GM23338 (cell line): ENCODE measurements around the gene PPARD. TPM values are rescaled to one million over a fixed set of nuclear protein-coding genes. Genes with fewer than 3 reads are reported as not detected.

Experiments
- ATAC-seq: fragments of 200-7000 bp; cut with Tn5 transposase; 3 replicates; pipeline ENCODE4 v1.9.1; 2020
- DNase-seq: peaks from one replicate; pipeline ENCODE4 v3.0.0-alpha.2; 2015; ENCODE audit warnings: low spot score
- H2AFZ ChIP-seq: fragments of 200-600 bp; sonication (generic); 2 replicates; pipeline ENCODE4 v1.8.0; 2016; ENCODE audit warnings: antibody characterized with exemption, mild to moderate bottlenecking, moderate library complexity
- H3F3A ChIP-seq: fragments of 200-600 bp; sonication (generic); replicated peaks from 2 replicates; pipeline ENCODE4 v1.8.0; 2017; ENCODE audit warnings: antibody characterized with exemption, mixed run types, low read depth
- H3K27ac ChIP-seq: fragments of 200-600 bp; sonication (generic); 2 replicates; pipeline ENCODE4 v1.6.1; 2016; ENCODE audit warnings: low read depth
- H3K27me3 ChIP-seq: fragments of 200-600 bp; sonication (generic); 2 replicates; pipeline ENCODE4 v1.8.0; 2016; ENCODE audit warnings: mild to moderate bottlenecking, mixed run types, moderate library complexity; ENCODE audit not compliant: insufficient read depth
- H3K36me3 ChIP-seq: fragments of 200-600 bp; sonication (generic); 2 replicates; pipeline ENCODE4 v1.8.0; 2016; ENCODE audit warnings: mild to moderate bottlenecking; ENCODE audit not compliant: insufficient read depth
- H3K4me1 ChIP-seq: fragments of 200-600 bp; sonication (generic); 2 replicates; pipeline ENCODE4 v1.8.0; 2016; ENCODE audit warnings: mild to moderate bottlenecking, moderate library complexity; ENCODE audit not compliant: insufficient read depth
- H3K4me2 ChIP-seq: fragments of 200-600 bp; sonication (generic); 2 replicates; pipeline ENCODE4 v1.7.1; 2017; ENCODE audit warnings: mixed run types
- H3K4me3 ChIP-seq: fragments of 200-600 bp; sonication (generic); 2 replicates; pipeline ENCODE4 v1.6.1; 2016; ENCODE audit warnings: mixed run types
- H3K79me2 ChIP-seq: fragments of 200-600 bp; sonication (generic); replicated peaks from 2 replicates; pipeline ENCODE4 v1.8.0; 2017; ENCODE audit warnings: mild to moderate bottlenecking; ENCODE audit not compliant: insufficient read depth
- H3K9me2 ChIP-seq: fragments of 200-600 bp; sonication (generic); 2 replicates; pipeline ENCODE4 v1.8.0; 2017; ENCODE audit not compliant: insufficient read depth
- H4K20me1 ChIP-seq: fragments of 200-600 bp; sonication (generic); replicated peaks from 2 replicates; pipeline ENCODE4 v1.8.0; 2017; ENCODE audit warnings: mild to moderate bottlenecking; ENCODE audit not compliant: insufficient read depth
- H3K27ac Mint-ChIP-seq: 2 replicates; pipeline ENCODE4 v1.8.0; 2020; ENCODE audit warnings: inconsistent platforms, mild to moderate bottlenecking, moderate library complexity, mixed read lengths
- H3K27me3 Mint-ChIP-seq: 3 replicates; pipeline ENCODE4 v1.8.0; 2022; ENCODE audit warnings: low read depth, mild to moderate bottlenecking, moderate library complexity, mixed read lengths, inconsistent platforms; ENCODE audit not compliant: insufficient read depth, poor library complexity
- H3K36me3 Mint-ChIP-seq: 3 replicates; pipeline ENCODE4 v1.8.0; 2021; ENCODE audit warnings: low read depth, mild to moderate bottlenecking, inconsistent platforms, moderate library complexity, mixed read lengths
- H3K4me1 Mint-ChIP-seq: 3 replicates; pipeline ENCODE4 v1.8.0; 2020; ENCODE audit warnings: mild to moderate bottlenecking, inconsistent platforms, mixed read lengths
- H3K4me3 Mint-ChIP-seq: 3 replicates; pipeline ENCODE4 v1.8.0; 2021; ENCODE audit warnings: moderate library complexity, mild to moderate bottlenecking, inconsistent platforms, mixed read lengths
- H3K9me3 Mint-ChIP-seq: 3 replicates; pipeline ENCODE4 v1.8.0; 2020; ENCODE audit warnings: moderate library complexity, mild to moderate bottlenecking, inconsistent platforms, mixed read lengths
- CREB1 ChIP-seq: fragments of 250-450 bp; sonication (Bioruptor Pico); IDR thresholded peaks from 2 replicates; pipeline ENCODE4 v1.5.0; 2020; ENCODE audit warnings: low read depth, mild to moderate bottlenecking, moderate library complexity
- EZH2 ChIP-seq: fragments of 200-600 bp; sonication (generic); IDR thresholded peaks from one replicate; pipeline ENCODE4 v1.8.0; 2017; ENCODE audit warnings: antibody characterized with exemption, mild to moderate bottlenecking, low read depth; ENCODE audit not compliant: unreplicated experiment
- EZH2phosphoT487 ChIP-seq: fragments of 200-600 bp; sonication (generic); IDR thresholded peaks from one replicate; pipeline ENCODE4 v1.8.1; 2018; ENCODE audit warnings: antibody characterized with exemption; ENCODE audit not compliant: unreplicated experiment
- JUNB ChIP-seq: IDR thresholded peaks from one replicate; pipeline ENCODE4 v1.6.1; 2016; ENCODE audit warnings: antibody characterized with exemption; ENCODE audit not compliant: unreplicated experiment
- POLR2AphosphoS5 ChIP-seq: IDR thresholded peaks from 2 replicates; pipeline ENCODE4 v1.6.1; 2016; ENCODE audit warnings: antibody characterized with exemption, low read depth
- STAT1 ChIP-seq: IDR thresholded peaks from one replicate; pipeline ENCODE4 v1.6.1; 2016; ENCODE audit warnings: antibody characterized with exemption; ENCODE audit not compliant: unreplicated experiment
- ZNF114 ChIP-seq: fragments of 250-450 bp; sonication (Bioruptor Pico); IDR thresholded peaks from 2 replicates; pipeline ENCODE4 v1.5.0; 2020; ENCODE audit warnings: mild to moderate bottlenecking, moderate library complexity
- ZNF331 ChIP-seq: fragments of 250-450 bp; sonication (Bioruptor Pico); IDR thresholded peaks from 2 replicates; pipeline ENCODE4 v1.5.0; 2020; ENCODE audit warnings: low read depth, mild to moderate bottlenecking, moderate library complexity
- polyA plus RNA-seq: library from polyadenylated mRNA; unstranded; fragments of >200 nt; fragmentation: Nextera tagmentation; extraction: Ambion mirVana; gene quantifications from 2 replicates; pipeline ENCODE4 v1.2.1, GENCODE V29; 2016
- total RNA-seq: library from RNA; depleted of rRNA; stranded (reverse); fragments of >200 nt; shearing (Covaris generic); gene quantifications from 2 replicates; pipeline ENCODE4 v1.2.3, GENCODE V29; 2014
- TF ChIP-seq, protein P1 (sequence below): fragments of 250-450 bp; sonication (Bioruptor Pico); IDR thresholded peaks from 2 replicates; pipeline ENCODE4 v1.5.0; 2020; ENCODE audit warnings: mild to moderate bottlenecking, moderate library complexity
- TF ChIP-seq, protein P2 (sequence below): IDR thresholded peaks from one replicate; pipeline ENCODE4 v1.6.1; 2018; ENCODE audit warnings: antibody characterized with exemption; ENCODE audit not compliant: unreplicated experiment

Gene PPARD
- total and polyA plus RNA-seq, 2 experiments from 2014 or later: 5.1 to 9.7 TPM

GRCh38 chr6:35469751-35470662 lies 127.6 kb downstream of the PPARD start (continued):
- TF ChIP-seq, protein P1, sequence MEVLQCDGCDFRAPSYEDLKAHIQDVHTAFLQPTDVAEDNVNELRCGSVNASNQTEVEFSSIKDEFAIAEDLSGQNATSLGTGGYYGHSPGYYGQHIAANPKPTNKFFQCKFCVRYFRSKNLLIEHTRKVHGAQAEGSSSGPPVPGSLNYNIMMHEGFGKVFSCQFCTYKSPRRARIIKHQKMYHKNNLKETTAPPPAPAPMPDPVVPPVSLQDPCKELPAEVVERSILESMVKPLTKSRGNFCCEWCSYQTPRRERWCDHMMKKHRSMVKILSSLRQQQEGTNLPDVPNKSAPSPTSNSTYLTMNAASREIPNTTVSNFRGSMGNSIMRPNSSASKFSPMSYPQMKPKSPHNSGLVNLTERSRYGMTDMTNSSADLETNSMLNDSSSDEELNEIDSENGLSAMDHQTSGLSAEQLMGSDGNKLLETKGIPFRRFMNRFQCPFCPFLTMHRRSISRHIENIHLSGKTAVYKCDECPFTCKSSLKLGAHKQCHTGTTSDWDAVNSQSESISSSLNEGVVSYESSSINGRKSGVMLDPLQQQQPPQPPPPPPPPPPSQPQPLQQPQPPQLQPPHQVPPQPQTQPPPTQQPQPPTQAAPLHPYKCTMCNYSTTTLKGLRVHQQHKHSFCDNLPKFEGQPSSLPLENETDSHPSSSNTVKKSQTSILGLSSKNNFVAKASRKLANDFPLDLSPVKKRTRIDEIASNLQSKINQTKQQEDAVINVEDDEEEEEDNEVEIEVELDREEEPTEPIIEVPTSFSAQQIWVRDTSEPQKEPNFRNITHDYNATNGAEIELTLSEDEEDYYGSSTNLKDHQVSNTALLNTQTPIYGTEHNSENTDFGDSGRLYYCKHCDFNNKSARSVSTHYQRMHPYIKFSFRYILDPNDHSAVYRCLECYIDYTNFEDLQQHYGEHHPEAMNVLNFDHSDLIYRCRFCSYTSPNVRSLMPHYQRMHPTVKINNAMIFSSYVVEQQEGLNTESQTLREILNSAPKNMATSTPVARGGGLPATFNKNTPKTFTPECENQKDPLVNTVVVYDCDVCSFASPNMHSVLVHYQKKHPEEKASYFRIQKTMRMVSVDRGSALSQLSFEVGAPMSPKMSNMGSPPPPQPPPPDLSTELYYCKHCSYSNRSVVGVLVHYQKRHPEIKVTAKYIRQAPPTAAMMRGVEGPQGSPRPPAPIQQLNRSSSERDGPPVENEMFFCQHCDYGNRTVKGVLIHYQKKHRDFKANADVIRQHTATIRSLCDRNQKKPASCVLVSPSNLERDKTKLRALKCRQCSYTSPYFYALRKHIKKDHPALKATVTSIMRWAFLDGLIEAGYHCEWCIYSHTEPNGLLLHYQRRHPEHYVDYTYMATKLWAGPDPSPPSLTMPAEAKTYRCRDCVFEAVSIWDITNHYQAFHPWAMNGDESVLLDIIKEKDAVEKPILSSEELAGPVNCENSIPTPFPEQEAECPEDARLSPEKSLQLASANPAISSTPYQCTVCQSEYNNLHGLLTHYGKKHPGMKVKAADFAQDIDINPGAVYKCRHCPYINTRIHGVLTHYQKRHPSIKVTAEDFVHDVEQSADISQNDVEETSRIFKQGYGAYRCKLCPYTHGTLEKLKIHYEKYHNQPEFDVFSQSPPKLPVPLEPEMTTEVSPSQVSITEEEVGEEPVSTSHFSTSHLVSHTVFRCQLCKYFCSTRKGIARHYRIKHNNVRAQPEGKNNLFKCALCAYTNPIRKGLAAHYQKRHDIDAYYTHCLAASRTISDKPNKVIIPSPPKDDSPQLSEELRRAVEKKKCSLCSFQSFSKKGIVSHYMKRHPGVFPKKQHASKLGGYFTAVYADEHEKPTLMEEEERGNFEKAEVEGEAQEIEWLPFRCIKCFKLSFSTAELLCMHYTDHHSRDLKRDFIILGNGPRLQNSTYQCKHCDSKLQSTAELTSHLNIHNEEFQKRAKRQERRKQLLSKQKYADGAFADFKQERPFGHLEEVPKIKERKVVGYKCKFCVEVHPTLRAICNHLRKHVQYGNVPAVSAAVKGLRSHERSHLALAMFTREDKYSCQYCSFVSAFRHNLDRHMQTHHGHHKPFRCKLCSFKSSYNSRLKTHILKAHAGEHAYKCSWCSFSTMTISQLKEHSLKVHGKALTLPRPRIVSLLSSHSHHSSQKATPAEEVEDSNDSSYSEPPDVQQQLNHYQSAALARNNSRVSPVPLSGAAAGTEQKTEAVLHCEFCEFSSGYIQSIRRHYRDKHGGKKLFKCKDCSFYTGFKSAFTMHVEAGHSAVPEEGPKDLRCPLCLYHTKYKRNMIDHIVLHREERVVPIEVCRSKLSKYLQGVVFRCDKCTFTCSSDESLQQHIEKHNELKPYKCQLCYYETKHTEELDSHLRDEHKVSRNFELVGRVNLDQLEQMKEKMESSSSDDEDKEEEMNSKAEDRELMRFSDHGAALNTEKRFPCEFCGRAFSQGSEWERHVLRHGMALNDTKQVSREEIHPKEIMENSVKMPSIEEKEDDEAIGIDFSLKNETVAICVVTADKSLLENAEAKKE (CRISPR knock-in tag): no peak
- TF ChIP-seq JUNB (no peak), ZNF331 (no peak), CREB1 (CRISPR knock-in tag) (no peak), STAT1 (no peak), ZNF114 (no peak), EZH2phosphoT487 (no peak), POLR2AphosphoS5 (no peak)

DNA sequence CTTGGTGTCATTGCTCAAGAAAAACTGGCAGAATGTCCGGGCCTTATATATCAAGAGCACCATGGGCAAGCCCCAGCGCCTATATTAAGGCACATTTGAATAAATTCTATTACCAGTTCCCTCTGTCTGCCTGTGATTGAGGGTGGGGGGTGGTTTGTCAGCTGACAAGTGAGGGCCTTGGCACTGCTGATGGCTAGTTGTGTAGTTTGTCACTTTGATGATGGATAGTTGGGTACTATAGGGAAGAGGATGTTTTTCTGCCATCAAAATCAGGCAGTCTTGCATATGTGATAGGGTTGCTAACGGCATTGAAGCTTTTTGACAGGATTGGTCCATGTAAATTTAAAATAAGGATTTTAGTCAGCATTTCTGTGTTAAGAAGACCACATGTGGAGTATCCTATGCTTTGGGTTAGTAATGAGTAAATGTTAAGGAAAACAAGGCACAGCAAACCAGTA lies 128.3 kb downstream of the PPARD start:
- peak overlapping the region; percentile 100 for H3K4me3 ChIP-seq
- peaks cover 5% of the 10 kb centered on the region; the same call in 1 of the 2 replicates for H3K27me3 ChIP-seq
- H3K27ac Mint-ChIP-seq: peak overlapping the region; percentile 89
- TF ChIP-seq STAT1: no peak
- TF ChIP-seq EZH2: no peak
- TF ChIP-seq, protein P2, sequence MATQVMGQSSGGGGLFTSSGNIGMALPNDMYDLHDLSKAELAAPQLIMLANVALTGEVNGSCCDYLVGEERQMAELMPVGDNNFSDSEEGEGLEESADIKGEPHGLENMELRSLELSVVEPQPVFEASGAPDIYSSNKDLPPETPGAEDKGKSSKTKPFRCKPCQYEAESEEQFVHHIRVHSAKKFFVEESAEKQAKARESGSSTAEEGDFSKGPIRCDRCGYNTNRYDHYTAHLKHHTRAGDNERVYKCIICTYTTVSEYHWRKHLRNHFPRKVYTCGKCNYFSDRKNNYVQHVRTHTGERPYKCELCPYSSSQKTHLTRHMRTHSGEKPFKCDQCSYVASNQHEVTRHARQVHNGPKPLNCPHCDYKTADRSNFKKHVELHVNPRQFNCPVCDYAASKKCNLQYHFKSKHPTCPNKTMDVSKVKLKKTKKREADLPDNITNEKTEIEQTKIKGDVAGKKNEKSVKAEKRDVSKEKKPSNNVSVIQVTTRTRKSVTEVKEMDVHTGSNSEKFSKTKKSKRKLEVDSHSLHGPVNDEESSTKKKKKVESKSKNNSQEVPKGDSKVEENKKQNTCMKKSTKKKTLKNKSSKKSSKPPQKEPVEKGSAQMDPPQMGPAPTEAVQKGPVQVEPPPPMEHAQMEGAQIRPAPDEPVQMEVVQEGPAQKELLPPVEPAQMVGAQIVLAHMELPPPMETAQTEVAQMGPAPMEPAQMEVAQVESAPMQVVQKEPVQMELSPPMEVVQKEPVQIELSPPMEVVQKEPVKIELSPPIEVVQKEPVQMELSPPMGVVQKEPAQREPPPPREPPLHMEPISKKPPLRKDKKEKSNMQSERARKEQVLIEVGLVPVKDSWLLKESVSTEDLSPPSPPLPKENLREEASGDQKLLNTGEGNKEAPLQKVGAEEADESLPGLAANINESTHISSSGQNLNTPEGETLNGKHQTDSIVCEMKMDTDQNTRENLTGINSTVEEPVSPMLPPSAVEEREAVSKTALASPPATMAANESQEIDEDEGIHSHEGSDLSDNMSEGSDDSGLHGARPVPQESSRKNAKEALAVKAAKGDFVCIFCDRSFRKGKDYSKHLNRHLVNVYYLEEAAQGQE: no peak
- peaks cover 68% of the 10 kb centered on the region for H3K27me3 Mint-ChIP-seq
- peaks cover 33% of the 10 kb centered on the region for H3K79me2 ChIP-seq
- H3K4me1 ChIP-seq: peaks cover 25% of the 10 kb centered on the region
- H3K9me2 ChIP-seq: no peaks in the 10 kb centered on the region
- H3K4me1 Mint-ChIP-seq: peaks cover 45% of the 10 kb centered on the region
- H3K36me3 ChIP-seq: peaks cover 38% of the 10 kb centered on the region
- peak overlapping the region; percentile 93 for H3K4me3 Mint-ChIP-seq
- DNase-seq (no peak), ATAC-seq (no peak)
- H2AFZ ChIP-seq: no peak overlapping the region
- peaks cover 83% of the 10 kb centered on the region for H3K36me3 Mint-ChIP-seq
- peaks cover 65% of the 10 kb centered on the region for H3F3A ChIP-seq
- H3K4me2 ChIP-seq: peak overlapping the region; percentile 100
- peaks cover 8% of the 10 kb centered on the region; the same call in 2 of the 3 replicates for H3K9me3 Mint-ChIP-seq
- peaks cover 40% of the 10 kb centered on the region for H4K20me1 ChIP-seq
- H3K27ac ChIP-seq: peak overlapping the region; percentile 98
